ENCODE results near the gene DIAPH2.
A peak's percentile ranks its signal among the peaks of the same experiment; 100 is the strongest.

DIAPH2 gene

DNA sequence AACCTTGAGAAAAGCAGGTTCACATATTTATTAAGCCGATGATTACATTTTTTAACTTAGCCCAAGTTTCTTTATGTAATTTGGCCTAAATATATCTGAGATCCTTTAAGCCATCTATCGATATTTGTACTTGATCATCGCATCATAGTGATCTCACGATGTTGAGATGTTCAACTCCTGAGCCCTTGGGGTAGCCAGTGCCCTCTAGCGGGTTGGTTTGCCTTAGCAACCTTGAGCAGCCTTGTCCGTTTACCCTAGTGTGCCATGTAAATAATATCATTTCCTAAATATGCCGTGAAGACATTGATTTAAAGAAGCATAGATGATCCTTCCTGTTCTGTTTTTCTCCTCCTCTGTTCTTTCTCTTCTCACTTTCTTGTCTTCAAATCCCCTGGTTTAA is 631.3 kb downstream of the DIAPH2 start:
- Histone ChIP-seq H3K9ac (ENCODE audit: low read length) (no peak overlapping the region), H3K36me3 (replicated peaks; ENCODE audit: insufficient read depth, low read length) (no peaks in the 10 kb centered on the region), H4K20me1 (ENCODE audit: insufficient read depth, low read length) (no peaks in the 10 kb centered on the region), H3K27ac (ENCODE audit: low read length) (no peak overlapping the region), H3K4me2 (ENCODE audit: low read depth, low read length) (no peak overlapping the region), H3K4me3 (ENCODE audit: low read length) (no peak overlapping the region), H2AFZ (ENCODE audit: low read length) (no peak overlapping the region), H3K4me1 (ENCODE audit: low read length) (no peaks in the 10 kb centered on the region), H3K27me3 (replicated peaks; ENCODE audit: insufficient read depth, low read length) (no peaks in the 10 kb centered on the region), H3F3A (ENCODE audit: insufficient read depth, low read length) (no peaks in the 10 kb centered on the region), H3K9me2 (replicated peaks; ENCODE audit: insufficient read depth, low read length) (no peaks in the 10 kb centered on the region), H3K79me2 (ENCODE audit: low read length) (no peaks in the 10 kb centered on the region), H3K9me3 (replicated peaks; ENCODE audit: insufficient read depth, low read length) (no peaks in the 10 kb centered on the region)
- TF ChIP-seq EZH2 (optimal IDR thresholded peaks at IDR 0.05; ENCODE audit: low read depth, low read length) = no peak
- TF ChIP-seq, protein P1, sequence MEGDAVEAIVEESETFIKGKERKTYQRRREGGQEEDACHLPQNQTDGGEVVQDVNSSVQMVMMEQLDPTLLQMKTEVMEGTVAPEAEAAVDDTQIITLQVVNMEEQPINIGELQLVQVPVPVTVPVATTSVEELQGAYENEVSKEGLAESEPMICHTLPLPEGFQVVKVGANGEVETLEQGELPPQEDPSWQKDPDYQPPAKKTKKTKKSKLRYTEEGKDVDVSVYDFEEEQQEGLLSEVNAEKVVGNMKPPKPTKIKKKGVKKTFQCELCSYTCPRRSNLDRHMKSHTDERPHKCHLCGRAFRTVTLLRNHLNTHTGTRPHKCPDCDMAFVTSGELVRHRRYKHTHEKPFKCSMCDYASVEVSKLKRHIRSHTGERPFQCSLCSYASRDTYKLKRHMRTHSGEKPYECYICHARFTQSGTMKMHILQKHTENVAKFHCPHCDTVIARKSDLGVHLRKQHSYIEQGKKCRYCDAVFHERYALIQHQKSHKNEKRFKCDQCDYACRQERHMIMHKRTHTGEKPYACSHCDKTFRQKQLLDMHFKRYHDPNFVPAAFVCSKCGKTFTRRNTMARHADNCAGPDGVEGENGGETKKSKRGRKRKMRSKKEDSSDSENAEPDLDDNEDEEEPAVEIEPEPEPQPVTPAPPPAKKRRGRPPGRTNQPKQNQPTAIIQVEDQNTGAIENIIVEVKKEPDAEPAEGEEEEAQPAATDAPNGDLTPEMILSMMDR (IDR thresholded peaks at IDR 0.05; ENCODE audit: low read length) = peak; percentile 8; the same call in 1 of the 2 replicates
- DNase-seq = no peak

DNA sequence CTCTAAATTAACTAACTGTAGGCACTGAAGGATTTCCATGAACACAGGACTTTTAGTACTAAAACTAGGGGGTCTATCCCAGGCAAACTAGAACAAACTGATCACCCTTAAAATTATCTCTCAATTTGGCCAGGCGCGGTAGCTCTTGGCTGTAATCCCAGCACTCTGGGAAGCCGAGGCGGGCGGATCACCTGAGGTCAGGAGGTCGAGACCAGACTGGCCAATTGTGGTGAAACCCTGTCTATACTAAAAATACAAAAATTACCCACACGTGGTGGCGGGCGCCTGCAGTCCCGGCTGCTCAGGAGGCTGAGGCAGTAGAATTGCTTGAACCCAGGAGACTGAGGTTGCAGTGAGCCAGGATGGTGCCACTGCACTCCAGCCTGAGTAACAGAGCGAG is 635.7 kb downstream of the DIAPH2 start:
- Histone ChIP-seq H3K9me2 (replicated peaks; ENCODE audit: insufficient read depth, low read length) (no peaks in the 10 kb centered on the region), H3K4me1 (ENCODE audit: low read length) (no peaks in the 10 kb centered on the region), H3K27ac (ENCODE audit: low read length) (no peak overlapping the region), H3K9ac (ENCODE audit: low read length) (no peak overlapping the region), H3K27me3 (replicated peaks; ENCODE audit: insufficient read depth, low read length) (no peaks in the 10 kb centered on the region), H2AFZ (ENCODE audit: low read length) (no peak overlapping the region), H3K9me3 (replicated peaks; ENCODE audit: insufficient read depth, low read length) (no peaks in the 10 kb centered on the region), H3F3A (ENCODE audit: insufficient read depth, low read length) (no peaks in the 10 kb centered on the region), H3K79me2 (ENCODE audit: low read length) (no peaks in the 10 kb centered on the region), H3K4me3 (ENCODE audit: low read length) (no peak overlapping the region), H3K4me2 (ENCODE audit: low read depth, low read length) (no peak overlapping the region), H3K36me3 (replicated peaks; ENCODE audit: insufficient read depth, low read length) (no peaks in the 10 kb centered on the region), H4K20me1 (ENCODE audit: insufficient read depth, low read length) (no peaks in the 10 kb centered on the region)
- TF ChIP-seq EZH2phosphoT487 (IDR thresholded peaks at IDR 0.05; ENCODE audit: low read length) (no peak), EZH2 (optimal IDR thresholded peaks at IDR 0.05; ENCODE audit: low read depth, low read length) (no peak)
- TF ChIP-seq, protein P1 (IDR thresholded peaks at IDR 0.05; ENCODE audit: low read length) = no peak
- DNase-seq = no peak

DNA sequence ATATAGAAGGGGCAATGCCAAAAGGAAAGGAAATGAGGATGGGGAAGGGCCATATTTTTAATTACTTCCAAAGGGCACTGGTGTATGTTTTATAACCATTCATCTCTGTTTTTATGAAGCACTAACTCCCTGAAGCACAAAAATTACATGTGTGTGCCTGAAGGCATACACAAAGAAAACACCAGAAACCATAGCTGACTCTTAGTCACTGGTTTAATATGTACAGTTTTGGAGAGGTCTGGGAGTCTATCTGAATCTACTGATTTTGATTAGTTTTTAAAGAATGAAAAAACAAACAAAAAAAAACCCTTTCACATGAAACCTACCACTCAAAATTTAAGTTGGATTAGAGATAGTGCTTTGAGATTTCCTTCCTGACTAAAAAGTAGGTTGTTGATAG is 637.8 kb downstream of the DIAPH2 start:
- no peak overlapping the region for H3K4me2 ChIP-seq (ENCODE audit: low read depth, low read length)
- no peak for DNase-seq
- no peaks in the 10 kb centered on the region for H3K9me2 ChIP-seq (replicated peaks; ENCODE audit: insufficient read depth, low read length)
- no peaks in the 10 kb centered on the region for H3K9me3 ChIP-seq (replicated peaks; ENCODE audit: insufficient read depth, low read length)
- TF ChIP-seq EZH2 (optimal IDR thresholded peaks at IDR 0.05; ENCODE audit: low read depth, low read length) (no peak), EZH2phosphoT487 (IDR thresholded peaks at IDR 0.05; ENCODE audit: low read length) (no peak)
- TF ChIP-seq, protein P1 (IDR thresholded peaks at IDR 0.05; ENCODE audit: low read length) = no peak
- H3K4me1 ChIP-seq (ENCODE audit: low read length) = peaks cover 10% of the 10 kb centered on the region
- no peak overlapping the region for H3K27ac ChIP-seq (ENCODE audit: low read length)
- no peaks in the 10 kb centered on the region for H3K27me3 ChIP-seq (replicated peaks; ENCODE audit: insufficient read depth, low read length)
- peaks cover 4% of the 10 kb centered on the region for H3F3A ChIP-seq (ENCODE audit: insufficient read depth, low read length)
- H3K36me3 ChIP-seq (replicated peaks; ENCODE audit: insufficient read depth, low read length) = no peaks in the 10 kb centered on the region
- H3K79me2 ChIP-seq (ENCODE audit: low read length) = no peaks in the 10 kb centered on the region
- no peak overlapping the region for H3K4me3 ChIP-seq (ENCODE audit: low read length)
- no peak overlapping the region for H2AFZ ChIP-seq (ENCODE audit: low read length)
- H3K9ac ChIP-seq (ENCODE audit: low read length) = no peak overlapping the region
- no peaks in the 10 kb centered on the region for H4K20me1 ChIP-seq (ENCODE audit: insufficient read depth, low read length)
